HG03457 (cell line): ENCODE results near the gene RASSF1.
"Not testable (repeated sequence)": the region's sequence is repeated elsewhere in the genome, so short reads cannot be mapped to it uniquely, and the experiment has no call there.

Experiments used
- ATAC-seq: cut with Tn5 transposase; IDR thresholded peaks from one replicate; pipeline ENCODE4 v1.9.1; 2021; ENCODE audit warnings: moderate number of reproducible peaks; ENCODE audit not compliant: unreplicated experiment

The RASSF1 gene

DNA sequence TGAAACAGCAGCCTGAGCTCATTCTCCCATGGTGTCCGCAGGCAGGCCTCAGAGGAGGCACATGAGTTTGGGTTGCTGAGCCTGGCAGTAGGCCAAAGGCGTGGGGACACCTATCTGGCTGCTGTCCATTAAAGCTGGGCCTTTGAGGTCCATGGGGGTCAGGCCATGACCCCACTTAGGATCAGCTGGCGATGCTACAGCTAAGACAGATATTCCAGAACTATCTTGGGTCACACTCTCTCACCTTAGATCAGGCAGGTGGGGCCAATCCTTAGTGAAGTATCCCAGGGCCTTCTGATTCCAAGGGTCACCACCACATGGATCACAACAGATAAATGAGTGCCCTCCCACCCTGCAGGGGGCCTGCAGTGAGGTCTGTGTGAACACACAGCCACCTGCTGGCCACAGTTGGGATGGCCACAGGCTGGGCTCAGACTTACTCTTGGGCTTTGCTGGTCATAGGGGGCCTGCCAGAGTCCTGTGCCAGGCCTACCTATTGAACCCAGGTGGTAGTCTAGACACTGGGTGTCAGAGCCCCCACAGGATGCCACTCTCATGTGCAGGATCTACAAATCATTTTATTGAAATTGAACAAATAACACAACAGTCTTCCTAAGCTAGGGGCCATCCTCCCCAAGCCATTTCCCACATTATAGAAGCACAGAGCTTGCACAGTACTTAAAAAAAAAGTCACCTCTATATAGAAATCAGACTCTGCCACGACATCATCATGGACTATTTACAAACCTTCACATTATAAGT, 16.1 kb downstream of the RASSF1 start:
- ATAC-seq: no peak

DNA sequence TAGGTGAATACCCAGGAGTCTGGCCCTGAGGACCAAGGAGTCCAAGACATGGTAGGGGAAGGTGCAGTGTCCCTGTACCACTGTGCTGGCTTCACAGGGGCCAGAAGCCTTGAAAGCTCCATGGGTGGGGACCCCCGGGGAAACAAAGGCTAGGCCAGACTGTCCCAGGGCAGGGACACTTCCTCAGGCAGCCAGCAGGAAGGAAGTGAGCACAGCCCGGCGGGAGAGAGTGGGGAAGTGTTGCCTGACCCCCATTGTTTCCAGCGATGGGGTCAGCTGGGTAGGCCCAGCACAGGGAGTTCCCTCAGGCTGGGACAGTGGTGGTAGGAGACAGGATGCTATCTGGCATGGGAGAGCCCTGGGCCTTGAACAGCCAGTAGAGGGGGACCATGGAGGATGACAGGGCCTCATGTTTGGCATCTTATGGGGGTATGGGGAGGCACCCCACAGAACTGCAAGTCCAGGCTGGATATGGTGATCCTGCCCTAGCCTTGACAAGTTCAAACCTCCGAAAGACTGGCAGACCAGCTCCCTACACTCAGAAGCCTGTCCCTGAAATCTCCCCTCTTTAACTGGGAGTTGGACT, 16.9 kb downstream of the RASSF1 start:
- no peak for ATAC-seq

GRCh38 chr3:50323092-50323600, 17.5 kb downstream of the RASSF1 start:
- ATAC-seq: no peak

DNA sequence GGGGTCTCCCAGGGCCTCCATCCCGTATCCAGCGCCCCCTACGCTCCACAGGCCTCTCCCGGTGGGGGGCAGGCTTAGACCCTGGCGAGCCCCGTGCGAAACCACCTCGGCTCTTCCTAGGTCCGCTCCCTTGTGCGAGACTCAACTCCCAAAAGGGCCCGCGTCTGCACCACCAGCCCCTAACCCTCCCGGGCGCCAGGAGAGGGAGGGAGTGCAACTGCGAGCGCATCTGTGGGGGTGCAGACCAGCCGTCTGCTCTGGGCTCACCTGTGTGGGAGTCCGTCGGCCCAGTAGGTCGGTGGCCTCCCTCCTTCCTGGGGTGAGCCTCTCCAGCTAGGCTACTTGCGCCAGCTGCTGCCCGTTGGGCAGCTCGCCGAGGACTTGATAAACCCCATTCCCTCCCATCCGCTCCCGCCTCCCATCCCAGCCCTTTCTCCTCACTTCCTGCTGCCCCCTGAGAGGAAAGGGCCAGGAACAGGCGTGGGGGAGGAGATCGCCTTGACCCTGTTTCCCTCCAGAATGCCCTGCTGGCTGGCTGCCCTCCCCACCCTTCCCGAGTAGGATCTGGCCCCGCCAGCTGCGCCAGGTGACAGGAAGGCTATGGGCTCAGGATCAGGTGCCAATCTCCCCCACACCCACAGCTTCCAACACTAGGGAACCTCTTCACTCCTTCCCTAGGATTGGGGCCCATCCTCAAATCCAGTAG, 18.1 kb downstream of the RASSF1 start, which contains the start of gene HYAL2:
Gene HYAL2 (minus strand): TSS at position 360 of the 706 bp plus-strand sequence. CDS start 2,256 bp downstream, outside the sequence.
- no peak for ATAC-seq

DNA sequence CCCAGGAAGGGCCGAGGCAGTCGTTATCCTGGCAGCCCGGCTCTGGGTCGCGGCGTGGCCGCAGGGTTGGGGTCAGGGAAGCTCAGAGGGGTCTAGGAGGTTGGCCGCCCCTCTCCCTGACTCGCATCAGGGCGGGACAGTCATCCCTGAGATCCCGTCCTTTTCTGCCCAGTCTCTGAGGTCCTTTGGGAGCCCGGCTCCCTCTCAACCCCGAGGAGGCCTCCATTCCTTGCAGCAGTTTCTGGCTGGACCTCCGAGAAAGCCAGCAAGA, 18.6 kb downstream of the RASSF1 start:
- no peak for ATAC-seq

DNA sequence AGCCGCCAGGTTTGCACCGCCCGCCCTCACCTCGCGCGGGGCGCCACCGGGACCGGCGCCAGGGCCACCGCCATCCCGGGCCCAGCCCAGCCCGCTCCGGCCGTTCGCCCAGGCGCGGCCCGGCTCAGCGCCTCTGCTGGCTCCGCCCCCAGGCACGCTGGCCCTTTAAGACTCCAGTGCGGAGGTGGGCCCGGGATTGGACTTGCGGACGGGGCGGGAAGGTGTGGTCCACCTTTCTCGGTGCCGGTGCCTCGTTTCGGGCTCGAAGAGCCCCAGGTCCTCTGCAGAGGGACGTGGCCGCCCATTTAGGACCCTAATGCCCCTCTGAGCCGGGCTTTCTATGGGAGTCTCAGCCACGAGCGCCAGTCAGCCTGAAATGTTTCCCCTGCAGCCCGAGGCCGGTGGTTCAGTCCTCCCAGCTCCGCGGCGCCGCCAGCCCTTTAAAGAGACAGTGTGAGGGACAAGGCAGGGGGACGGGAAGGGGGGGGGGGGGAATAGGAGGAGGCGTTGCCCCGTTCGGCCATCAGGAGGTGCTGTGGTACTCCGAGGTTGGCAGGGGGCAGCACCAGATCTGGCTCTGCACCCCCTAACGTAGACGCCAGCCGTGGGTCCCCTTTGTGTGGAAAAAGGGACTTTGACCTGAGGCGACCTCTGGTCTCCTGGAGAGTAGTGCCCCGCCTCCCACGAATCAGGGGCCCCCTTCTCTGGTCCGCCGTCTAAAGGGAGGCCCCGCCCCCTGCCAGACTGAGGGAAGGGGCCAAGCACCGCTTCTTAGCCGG, 19.1 kb downstream of the RASSF1 start:
- peak; percentile 47 for ATAC-seq

DNA sequence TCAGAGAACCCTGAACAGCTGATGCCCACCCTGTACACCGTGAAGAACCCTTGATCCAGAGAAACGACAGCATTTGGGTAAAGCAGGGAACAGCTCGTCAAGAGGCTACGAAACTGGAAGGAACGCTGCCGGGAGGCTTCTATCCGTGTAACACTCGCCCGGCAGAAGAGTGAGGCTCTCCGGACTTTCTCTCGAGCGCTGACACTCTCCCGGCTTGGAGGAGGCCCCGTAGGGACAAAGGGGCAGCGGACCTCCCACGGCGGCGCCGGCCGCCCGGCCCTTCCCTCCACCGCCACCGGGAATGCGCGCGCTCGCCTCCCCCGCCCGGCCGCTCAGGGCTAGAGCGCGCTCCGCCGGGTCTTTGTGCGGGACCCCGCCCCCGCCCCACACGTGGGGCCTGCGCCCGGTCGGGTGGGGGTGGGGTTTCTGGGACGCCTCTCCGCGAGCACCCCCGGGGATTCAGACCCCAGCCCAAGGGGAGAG, 19.7 kb downstream of the RASSF1 start:
- peak; percentile 24 for ATAC-seq

GRCh38 chr3:50319894-50320625, 20.6 kb downstream of the RASSF1 start:
- no peak for ATAC-seq

DNA sequence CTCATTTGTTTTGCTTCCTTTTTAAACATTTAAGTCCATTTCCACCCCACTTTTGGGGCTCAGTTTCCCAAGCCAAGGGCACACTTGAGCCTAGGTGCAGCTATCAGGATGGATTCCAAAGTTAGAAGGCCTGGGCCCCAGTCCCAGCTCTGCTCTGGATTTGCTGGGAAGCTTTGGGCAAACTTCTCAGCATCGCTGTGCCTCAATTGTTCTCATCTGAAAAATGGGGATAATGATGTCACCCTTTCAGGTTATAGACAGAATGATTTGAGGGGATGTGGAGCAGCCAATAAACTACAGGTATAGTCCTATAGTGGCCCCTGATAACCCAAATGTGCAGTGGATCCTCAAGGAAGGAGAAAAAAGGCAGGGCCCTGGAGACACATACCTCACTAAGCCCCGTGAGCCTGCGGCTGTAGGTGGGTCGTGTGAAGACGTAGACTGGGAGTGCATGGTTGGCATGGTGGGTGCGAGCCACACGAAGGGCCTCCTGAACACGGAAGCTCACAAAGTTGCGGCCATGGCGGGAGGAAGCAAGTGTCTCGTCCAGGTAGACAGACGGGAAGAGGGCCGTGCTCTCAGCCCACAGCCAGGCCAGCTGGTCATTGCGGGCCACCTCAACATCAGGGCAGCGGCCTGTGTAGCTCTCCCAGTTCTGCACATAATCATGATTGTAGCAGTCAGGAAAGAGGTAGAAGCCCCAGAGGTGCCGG, 21.3 kb downstream of the RASSF1 start:
- no peak for ATAC-seq

- ATAC-seq: no peak
Measured at GRCh38 chr3:50318615-50319014, 22.0 kb downstream of the RASSF1 start.

DNA sequence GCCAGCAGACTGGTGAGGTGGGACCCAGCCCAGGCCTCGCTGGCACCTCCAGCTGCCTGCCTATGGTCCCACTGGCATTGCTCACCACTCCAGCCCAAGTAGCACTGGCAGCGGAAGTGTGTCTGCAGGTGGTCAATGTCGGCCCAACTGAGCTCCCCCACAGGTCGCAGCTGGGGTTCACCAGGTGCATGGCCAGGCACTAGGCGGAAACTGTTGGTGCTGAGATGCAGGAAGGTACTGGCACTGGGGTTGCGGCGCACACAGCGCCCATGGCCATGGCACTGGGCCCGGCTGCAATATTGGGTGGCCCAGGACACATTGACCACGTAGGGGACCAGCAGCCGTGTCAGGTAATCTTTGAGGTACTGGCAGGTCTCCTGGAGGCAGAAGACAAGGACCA, 22.5 kb downstream of the RASSF1 start:
- ATAC-seq: no peak

DNA sequence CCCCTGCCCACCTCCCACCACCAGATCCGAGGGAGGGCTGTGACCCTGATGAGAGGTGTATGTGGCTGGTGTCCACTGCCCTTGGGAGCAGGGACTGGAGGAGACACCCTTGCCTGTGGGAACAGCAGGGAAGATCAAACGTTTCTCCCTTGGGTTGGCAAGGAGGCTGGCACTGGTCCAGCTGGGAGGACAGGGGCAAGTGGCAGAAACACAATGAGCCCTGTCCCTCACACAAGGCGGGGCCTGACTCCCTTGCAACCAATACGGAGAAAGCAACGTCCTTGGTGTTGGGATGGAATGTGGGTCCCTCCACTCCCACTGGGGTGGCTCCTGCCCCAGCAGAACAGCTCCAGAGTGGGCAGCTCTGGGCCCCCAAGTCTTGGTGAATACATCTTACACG, 23.3 kb downstream of the RASSF1 start:
- no peak for ATAC-seq

DNA sequence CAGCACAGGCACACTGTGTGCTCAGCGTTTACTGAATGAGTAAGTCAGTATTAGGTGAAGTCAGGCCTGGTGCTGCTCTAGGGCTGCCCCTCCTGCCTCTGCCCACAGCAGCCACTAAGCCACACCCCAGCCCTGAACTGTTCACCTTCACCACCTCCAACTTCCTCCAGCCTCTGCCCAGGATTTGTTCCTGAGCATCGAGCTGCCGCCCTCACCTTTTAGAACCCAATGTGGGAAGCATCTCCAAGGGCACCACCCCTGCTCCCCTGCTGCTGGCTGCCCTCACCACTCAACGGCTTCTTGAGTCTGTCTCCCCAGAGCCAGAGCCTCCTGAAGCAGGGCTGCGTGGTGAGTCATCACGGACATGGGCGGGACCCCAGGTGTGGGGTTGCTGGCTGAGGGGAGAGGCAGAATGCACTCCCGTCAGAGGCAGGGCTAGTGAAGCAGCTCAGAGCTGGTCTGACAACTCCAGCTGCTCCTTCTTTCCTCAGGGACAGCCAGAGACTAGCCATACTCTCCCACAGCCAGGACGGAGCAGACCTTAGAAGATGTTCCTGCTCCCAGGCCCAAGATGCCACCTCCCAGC, 23.9 kb downstream of the RASSF1 start:
- ATAC-seq: no peak

- ATAC-seq: no peak
Measured at GRCh38 chr3:50314816-50315215, 25.8 kb downstream of the RASSF1 start.

DNA sequence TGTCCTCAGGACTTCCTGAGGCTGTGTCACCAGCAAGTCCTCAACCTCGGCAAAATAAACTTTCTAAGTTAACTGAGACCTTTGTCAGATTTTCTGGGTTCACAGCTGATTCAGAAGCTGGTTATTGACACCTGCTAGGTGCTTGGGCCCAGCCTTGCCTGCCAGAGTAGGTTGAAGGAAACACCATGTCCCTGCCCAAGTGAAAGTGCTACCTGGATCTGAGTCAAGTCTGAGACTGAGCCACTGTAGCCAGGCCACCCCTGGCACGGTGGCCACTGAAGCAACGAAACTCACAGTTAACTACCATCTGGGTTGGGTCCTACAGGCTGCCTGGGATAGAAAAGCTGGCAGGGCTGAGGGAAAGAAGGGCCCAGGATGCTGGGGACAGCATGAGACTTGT, 26.3 kb downstream of the RASSF1 start:
- no peak for ATAC-seq

DNA sequence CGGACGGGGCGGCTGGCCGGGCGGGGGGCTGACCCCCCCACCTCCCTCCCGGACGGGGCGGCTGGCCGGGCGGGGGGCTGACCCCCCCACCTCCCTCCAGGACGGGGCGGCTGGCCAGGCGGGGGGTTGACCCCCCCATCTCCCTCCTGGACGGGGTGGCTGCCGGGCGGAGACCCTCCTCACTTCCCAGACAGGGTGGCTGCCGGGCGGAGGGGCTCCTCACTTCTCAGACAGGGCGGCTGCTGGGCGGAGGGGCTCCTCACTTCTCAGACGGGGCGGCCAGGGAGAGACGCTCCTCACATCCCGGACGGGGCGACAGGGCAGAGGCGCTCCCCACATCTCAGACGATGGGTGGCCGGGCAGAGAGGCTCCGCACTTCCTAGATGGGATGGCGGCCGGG, 28.6 kb downstream of the RASSF1 start:
- not testable (repeated sequence) for ATAC-seq

- no peak for ATAC-seq
Measured at GRCh38 chr3:50304601-50305000, 36.0 kb downstream of the RASSF1 start.

- no peak for ATAC-seq
Measured at GRCh38 chr3:50303013-50303815, 37.4 kb downstream of the RASSF1 start, which contains the start of gene HYAL1. HYAL1 (minus strand) TSS chr3:50303574; CDS start chr3:50302956, 618 bp downstream.
